ENCODE measurements around the gene B9D1. TPM values are rescaled to one million over a fixed set of nuclear protein-coding genes. Genes with fewer than 3 reads are reported as not detected.

B9D1 gene
- polyA plus RNA-seq, 4 donors = 34.8 to 41.0 (median 38.4) TPM

Other genes with a start within 250 kb of the B9D1 start
- gene GRAPL, start 235.1 kb downstream of the B9D1 start, polyA plus RNA-seq (ENCODE audit: insufficient read length in 4 of 4) = 1 to 10 TPM; 1.1 to 4.4 (median 3.0) TPM
- 10 to 100 TPM; 48.7 to 57.7 (median 50.1) TPM for gene EPN2, start 125.4 kb downstream of the B9D1 start, polyA plus RNA-seq (ENCODE audit: insufficient read length in 4 of 4)
- 10 to 100 TPM; 22.9 to 27.9 (median 26.2) TPM for gene MAPK7, start 15.8 kb upstream of the B9D1 start, polyA plus RNA-seq (ENCODE audit: insufficient read length in 4 of 4)
- 100 to 1,000 TPM; 199 to 293 (median 244) TPM for gene MFAP4, start 24.5 kb upstream of the B9D1 start, polyA plus RNA-seq (ENCODE audit: insufficient read length in 4 of 4)
- 1 to 10 TPM in 2 of 4 donors, under 1 TPM in 2; 0.88 to 1.9 (median 1.4) TPM for gene RNF112, start 48.5 kb upstream of the B9D1 start, polyA plus RNA-seq (ENCODE audit: insufficient read length in 4 of 4)
- gene SLC47A1, start 171.1 kb upstream of the B9D1 start, polyA plus RNA-seq (ENCODE audit: insufficient read length in 4 of 4) = 10 to 100 TPM; 15.5 to 38.7 (median 21.0) TPM